OCI-LY7 (cell line): ENCODE results near the gene SMYD3.

Experiments
- CTCF ChIP-seq: fragments of 200-600 bp; sonication (generic); conservative IDR thresholded peaks from 2 replicates; pipeline ENCODE4 v1.5.1; 2014; ENCODE audit warnings: mild to moderate bottlenecking, antibody characterized with exemption, low read length, moderate library complexity, mixed read lengths
- EZH2phosphoT487 ChIP-seq: fragments of 200-600 bp; sonication (generic); IDR thresholded peaks from 2 replicates; pipeline ENCODE4 v1.6.1; 2018; ENCODE audit warnings: low read depth, borderline replicate concordance, mild to moderate bottlenecking, mixed run types, antibody characterized with exemption, low read length, moderate library complexity, mixed read lengths

DNA sequence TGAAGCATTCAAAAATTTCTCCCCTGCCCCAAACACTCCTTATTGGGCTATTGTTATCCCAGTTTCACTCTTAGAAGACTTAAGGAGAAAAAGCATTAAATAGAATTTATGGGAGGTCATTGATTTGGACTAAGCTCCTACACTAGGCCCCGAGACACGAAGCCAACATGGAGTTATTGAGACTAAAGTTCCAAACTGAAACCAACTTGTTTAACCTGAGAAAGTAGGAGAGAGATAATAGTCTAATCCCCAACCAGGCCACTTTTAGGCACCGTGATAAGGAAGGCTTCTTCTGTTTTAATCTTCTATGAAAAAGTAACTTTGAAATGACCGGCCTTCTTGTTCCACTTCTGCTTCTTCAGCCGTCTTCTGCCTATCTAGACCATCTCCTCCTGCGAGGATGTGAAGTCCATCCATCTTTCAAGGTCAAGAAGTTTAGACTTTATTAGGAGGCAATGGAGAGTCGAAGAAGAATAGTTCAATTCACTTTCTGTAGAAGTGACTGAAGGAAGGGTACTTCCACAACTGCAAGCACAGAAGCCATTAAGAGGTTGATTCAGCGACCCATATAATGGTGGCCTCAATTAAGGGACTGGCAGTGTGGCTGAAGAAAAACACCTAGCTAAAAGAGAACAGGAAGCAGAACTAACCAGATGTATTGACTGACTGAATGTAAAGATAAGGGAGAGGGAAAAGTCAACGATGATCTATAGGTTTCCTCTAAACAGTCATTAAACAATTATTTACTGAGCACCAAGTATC lies 428.8 kb downstream of the SMYD3 start:
- TF ChIP-seq CTCF = no peak
- TF ChIP-seq EZH2phosphoT487 = no peak
